ENCODE results near the gene ERMN. TPM values are rescaled to one million over a fixed set of nuclear protein-coding genes. Genes with fewer than 3 reads are reported as not detected.

ERMN gene
- total and polyA plus RNA-seq, 12 donors = 0.07 to 0.09 TPM; not detected in 10

DNA sequence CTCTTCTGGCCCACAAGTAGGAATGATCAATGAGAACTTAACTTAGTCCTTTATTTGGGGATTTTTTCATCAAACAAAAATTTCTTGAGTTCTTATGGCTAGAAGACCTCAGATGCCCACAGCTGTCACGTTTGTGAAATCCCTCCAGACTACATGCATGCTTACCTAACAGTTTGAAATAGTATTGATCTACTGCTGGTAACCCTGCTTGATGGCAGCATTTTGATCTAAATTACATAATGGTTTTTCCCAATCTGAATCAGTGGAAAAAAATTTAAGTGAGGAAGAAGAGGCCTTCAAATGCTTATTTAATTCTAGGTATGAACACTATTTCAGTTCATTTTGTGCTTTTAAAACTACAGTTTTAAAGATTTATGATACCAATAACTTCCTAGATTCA, 13.9 kb downstream of the ERMN start:
- intact Hi-C loops (cut with DNase I) = no loop called here
- Histone ChIP-seq H3K4me3 (no peak overlapping the region), H3K27ac (no peak overlapping the region), H3K27me3 (peaks cover 0 to 4% (median 0%) of the 10 kb centered on the region in 7 donors), H3K9me3 (no peaks in the 10 kb centered on the region), H3K4me1 (peaks cover 0 to 2% (median 0%) of the 10 kb centered on the region in 9 donors), H3K36me3 (no peaks in the 10 kb centered on the region)
- no peak for DNase-seq
- WGBS, 2 donors = 61 to 87% methylated on average over 1 of the region's 1 CpG
- TF ChIP-seq, protein P1, sequence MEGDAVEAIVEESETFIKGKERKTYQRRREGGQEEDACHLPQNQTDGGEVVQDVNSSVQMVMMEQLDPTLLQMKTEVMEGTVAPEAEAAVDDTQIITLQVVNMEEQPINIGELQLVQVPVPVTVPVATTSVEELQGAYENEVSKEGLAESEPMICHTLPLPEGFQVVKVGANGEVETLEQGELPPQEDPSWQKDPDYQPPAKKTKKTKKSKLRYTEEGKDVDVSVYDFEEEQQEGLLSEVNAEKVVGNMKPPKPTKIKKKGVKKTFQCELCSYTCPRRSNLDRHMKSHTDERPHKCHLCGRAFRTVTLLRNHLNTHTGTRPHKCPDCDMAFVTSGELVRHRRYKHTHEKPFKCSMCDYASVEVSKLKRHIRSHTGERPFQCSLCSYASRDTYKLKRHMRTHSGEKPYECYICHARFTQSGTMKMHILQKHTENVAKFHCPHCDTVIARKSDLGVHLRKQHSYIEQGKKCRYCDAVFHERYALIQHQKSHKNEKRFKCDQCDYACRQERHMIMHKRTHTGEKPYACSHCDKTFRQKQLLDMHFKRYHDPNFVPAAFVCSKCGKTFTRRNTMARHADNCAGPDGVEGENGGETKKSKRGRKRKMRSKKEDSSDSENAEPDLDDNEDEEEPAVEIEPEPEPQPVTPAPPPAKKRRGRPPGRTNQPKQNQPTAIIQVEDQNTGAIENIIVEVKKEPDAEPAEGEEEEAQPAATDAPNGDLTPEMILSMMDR (IDR thresholded peaks at IDR 0.05) = no peak
- no peak for ATAC-seq

DNA sequence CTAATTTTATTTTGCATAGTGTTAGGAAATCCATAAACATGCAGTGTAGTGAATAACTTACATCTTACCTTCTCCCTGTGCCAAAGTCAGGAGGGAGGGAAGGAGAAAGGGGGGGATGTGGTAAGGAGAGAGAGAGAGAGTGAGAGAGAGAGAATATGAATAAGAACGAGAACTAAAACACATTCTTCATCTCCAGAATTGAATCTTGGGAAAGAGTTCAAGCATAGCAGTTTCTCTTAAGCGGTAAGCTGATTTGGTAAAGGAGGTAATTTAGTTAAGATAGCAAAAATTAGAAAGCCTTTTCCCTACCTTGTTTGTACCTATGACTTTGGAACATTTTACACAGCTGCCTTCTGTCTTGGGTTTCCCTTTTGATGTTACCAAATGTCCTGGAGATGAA, 15.7 kb downstream of the ERMN start:
- Histone ChIP-seq H3K36me3 (no peaks in the 10 kb centered on the region), H3K27ac (no peak overlapping the region), H3K9me3 (no peaks in the 10 kb centered on the region), H3K4me1 (peaks cover 0 to 4% (median 0%) of the 10 kb centered on the region in 9 donors), H3K4me3 (no peak overlapping the region), H3K27me3 (peaks cover 0 to 4% (median 0%) of the 10 kb centered on the region in 7 donors)
- TF ChIP-seq, protein P1 (IDR thresholded peaks at IDR 0.05) = no peak
- DNase-seq (no peak), ATAC-seq (no peak)
- 80 to 88% methylated on average over 2 of the region's 2 CpGs for WGBS, 2 donors
- intact Hi-C loops (cut with DNase I) = loop anchor here in 8 of 10 donors (5.0 to 10.0 kb wide), 5 partner anchors 185 to 705 kb away; no protein-coding TSS in a partner anchor

DNA sequence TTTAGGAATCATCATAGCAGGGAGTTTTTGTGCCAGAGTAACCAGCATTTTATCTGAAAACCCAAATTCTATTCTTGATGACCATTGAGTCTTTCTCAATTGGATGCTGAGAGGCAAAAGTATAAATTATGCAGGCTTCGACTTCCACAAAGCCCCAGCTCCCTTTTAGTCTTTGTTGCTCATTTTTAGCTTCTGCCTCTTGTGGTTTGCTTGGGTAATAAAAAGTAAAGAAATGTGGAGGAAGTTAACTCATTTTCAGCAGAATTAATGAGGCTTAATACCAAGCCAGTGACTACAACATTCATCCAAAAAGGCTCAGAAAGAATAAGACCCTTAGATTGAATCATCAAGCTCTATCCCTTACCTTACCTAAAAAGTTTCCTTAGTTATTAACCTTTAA, 18.6 kb downstream of the ERMN start:
- Histone ChIP-seq H3K4me3 (no peak overlapping the region), H3K27ac (no peak overlapping the region), H3K27me3 (peaks cover 0 to 18% (median 9%) of the 10 kb centered on the region in 7 donors), H3K36me3 (no peaks in the 10 kb centered on the region), H3K9me3 (no peaks in the 10 kb centered on the region), H3K4me1 (peaks cover 0 to 4% (median 0%) of the 10 kb centered on the region in 9 donors)
- 67 to 79% methylated on average over 1 of the region's 1 CpG for WGBS, 2 donors
- DNase-seq (no peak), ATAC-seq (no peak)
- intact Hi-C loops (cut with DNase I) = loop anchor here in 8 of 10 donors (5.0 to 10.0 kb wide), 5 partner anchors 188 to 708 kb away; no protein-coding TSS in a partner anchor
- TF ChIP-seq, protein P1 (IDR thresholded peaks at IDR 0.05) = no peak

DNA sequence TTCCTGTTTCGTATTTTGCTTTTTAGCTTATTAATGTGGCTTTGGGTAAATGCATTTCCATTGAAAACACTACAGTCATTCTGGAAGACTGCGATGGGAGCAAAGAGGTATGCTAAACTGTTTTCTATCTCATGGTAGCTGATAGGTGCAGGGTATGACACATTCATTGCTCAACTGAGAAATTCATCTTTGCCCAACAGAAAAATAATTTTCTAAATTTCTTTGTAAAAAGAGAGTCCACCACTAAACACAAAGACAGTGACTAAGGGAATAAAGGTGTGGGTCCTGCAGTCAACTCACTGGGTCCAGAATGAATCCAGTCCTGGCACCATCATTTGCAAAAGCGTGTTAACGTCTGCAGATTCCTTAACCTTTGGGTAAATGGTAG, 19.9 kb downstream of the ERMN start:
- Histone ChIP-seq H3K36me3 (no peaks in the 10 kb centered on the region), H3K27ac (no peak overlapping the region), H3K9me3 (no peaks in the 10 kb centered on the region), H3K4me3 (no peak overlapping the region), H3K4me1 (peaks cover 0 to 4% (median 0%) of the 10 kb centered on the region in 9 donors), H3K27me3 (peaks cover 0 to 18% (median 9%) of the 10 kb centered on the region in 7 donors)
- intact Hi-C loops (cut with DNase I) = loop anchor here in 8 of 10 donors (5.0 to 10.0 kb wide), 5 partner anchors 189 to 709 kb away; no protein-coding TSS in a partner anchor
- TF ChIP-seq, protein P1 (IDR thresholded peaks at IDR 0.05) = no peak
- ATAC-seq (no peak), DNase-seq (no peak)
- WGBS, 2 donors = 78 to 79% methylated on average over 4 of the region's 4 CpGs
